Thyroid gland (tissue), 4 donors: ENCODE data around the gene SCRN3. TPM values are rescaled to one million over a fixed set of nuclear protein-coding genes. Genes with fewer than 3 reads are reported as not detected.

Source experiments
- DNase-seq, 2 donors: peaks; one replicate each; pipeline ENCODE4 v3.0.0-alpha.2; 2019
- H3K27ac ChIP-seq, 3 donors: fragments of 200-600 bp; sonication (generic); 1 replicate in 2 of 3; 2 replicates in 1 of 3; pipeline ENCODE4 v1.5.1; 2016 to 2019; ENCODE audit warnings: mild to moderate bottlenecking in 1 of 3, moderate library complexity in 1 of 3
- H3K27me3 ChIP-seq: fragments of 200-600 bp; sonication (generic); one replicate; pipeline ENCODE4 v1.5.1; 2019
- H3K36me3 ChIP-seq, 2 donors: fragments of 200-600 bp; sonication (generic); one replicate each; pipeline ENCODE4 v1.5.1; 2016 to 2019
- H3K4me1 ChIP-seq, 2 donors: fragments of 200-600 bp; sonication (generic); one replicate each; pipeline ENCODE4 v1.5.1; 2017 to 2019
- H3K4me3 ChIP-seq, 3 donors: fragments of 200-600 bp; sonication (generic); replicated peaks in 1 of 3; 1 replicate in 2 of 3; 2 replicates in 1 of 3; pipeline ENCODE4 v1.5.1; 2016; ENCODE audit warnings: mild to moderate bottlenecking in 1 of 3
- H3K9me3 ChIP-seq: fragments of 200-600 bp; sonication (generic); one replicate; pipeline ENCODE4 v1.5.1; 2017
- POLR2A ChIP-seq, 2 donors: fragments of 450-650 bp; IDR thresholded peaks; one replicate each; pipeline ENCODE4 v1.6.1; 2017; ENCODE audit warnings: antibody characterized with exemption in 2 of 2, mild to moderate bottlenecking in 2 of 2, moderate library complexity in 1 of 2
- WGBS, 2 donors: methylation state at CpG; one replicate each; pipeline ENCODE4 v1.1.5; 2017; 5-methylcytosine and 5-hydroxymethylcytosine counted together
- intact Hi-C: fragments of 100-400 bp; cut with DNase I; formaldehyde crosslinking; loops from one replicate; pipeline ENCODE4 v1.15.1; 2023
- total RNA-seq, 4 donors: library from RNA; depleted of rRNA; stranded (reverse); fragments of >200 nt; gene quantifications; one replicate each; pipeline ENCODE4 v1.2.3, GENCODE V29; 2016
- TF ChIP-seq, protein P1 (sequence below), 6 experiments: fragments of 200-600 bp in 3 of 6; fragments of 450-650 bp in 3 of 6; sonication (generic) in 3 of 6; IDR thresholded peaks; one replicate each; pipeline ENCODE4 v1.5.1; 2016 to 2019; ENCODE audit warnings: antibody characterized with exemption in 6 of 6, mild to moderate bottlenecking in 2 of 6, inconsistent platforms in 1 of 6, moderate library complexity in 1 of 6

The SCRN3 gene
- total RNA-seq, 4 donors from 2014 or later: 26.0 to 37.5 (median 32.3) TPM

DNA sequence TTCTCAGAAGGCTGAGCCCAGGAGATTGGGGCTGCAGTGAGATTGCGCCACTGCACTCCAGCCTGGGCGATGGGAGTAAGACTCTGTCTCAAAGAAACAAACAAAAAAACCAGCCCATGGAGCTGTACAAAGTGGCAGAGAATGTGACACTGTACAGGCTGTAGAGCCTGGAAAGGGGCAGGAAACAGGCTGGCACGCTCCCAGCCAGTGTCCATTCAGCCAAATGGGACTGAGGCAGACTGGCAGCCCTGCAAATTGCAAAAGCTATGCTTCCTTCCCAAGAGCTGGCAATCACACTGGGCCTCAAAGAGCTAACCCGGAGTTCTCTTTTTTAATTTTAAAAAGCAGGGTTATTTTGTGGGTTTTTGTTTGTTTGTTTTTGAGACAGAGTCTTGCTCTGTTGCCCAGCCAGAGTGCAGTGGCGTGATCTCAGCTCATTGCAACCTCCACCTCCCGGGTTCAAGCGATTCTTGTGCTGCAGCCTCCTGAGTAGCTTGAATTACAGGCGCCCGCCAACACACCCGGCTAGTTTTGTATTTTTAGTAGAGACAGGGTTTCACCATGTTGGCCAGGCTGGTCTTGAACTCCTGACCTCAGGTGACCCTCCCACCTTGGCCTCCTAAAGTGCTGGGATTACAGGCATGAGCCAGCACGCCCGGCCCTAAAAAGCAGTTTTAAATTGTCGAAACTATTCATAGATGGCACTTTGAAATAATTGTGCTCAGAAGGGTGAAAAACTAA lies 42.8 kb downstream of the SCRN3 start:
- Histone ChIP-seq H3K4me3 (no peak overlapping the region), H3K27me3 (no peaks in the 10 kb centered on the region), H3K4me1 (no peaks in the 10 kb centered on the region), H3K9me3 (no peaks in the 10 kb centered on the region), H3K36me3 (no peaks in the 10 kb centered on the region), H3K27ac (no peak overlapping the region)
- intact Hi-C loops: no loop called here
- no peak for TF ChIP-seq POLR2A (IDR thresholded peaks at IDR 0.05)
- TF ChIP-seq, protein P1, sequence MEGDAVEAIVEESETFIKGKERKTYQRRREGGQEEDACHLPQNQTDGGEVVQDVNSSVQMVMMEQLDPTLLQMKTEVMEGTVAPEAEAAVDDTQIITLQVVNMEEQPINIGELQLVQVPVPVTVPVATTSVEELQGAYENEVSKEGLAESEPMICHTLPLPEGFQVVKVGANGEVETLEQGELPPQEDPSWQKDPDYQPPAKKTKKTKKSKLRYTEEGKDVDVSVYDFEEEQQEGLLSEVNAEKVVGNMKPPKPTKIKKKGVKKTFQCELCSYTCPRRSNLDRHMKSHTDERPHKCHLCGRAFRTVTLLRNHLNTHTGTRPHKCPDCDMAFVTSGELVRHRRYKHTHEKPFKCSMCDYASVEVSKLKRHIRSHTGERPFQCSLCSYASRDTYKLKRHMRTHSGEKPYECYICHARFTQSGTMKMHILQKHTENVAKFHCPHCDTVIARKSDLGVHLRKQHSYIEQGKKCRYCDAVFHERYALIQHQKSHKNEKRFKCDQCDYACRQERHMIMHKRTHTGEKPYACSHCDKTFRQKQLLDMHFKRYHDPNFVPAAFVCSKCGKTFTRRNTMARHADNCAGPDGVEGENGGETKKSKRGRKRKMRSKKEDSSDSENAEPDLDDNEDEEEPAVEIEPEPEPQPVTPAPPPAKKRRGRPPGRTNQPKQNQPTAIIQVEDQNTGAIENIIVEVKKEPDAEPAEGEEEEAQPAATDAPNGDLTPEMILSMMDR (IDR thresholded peaks at IDR 0.05): no peak
- WGBS, 2 donors: 82 to 85% methylated on average over 13 of the region's 13 CpGs
- peak in 1 of 2 donors; percentile 3 for DNase-seq

DNA sequence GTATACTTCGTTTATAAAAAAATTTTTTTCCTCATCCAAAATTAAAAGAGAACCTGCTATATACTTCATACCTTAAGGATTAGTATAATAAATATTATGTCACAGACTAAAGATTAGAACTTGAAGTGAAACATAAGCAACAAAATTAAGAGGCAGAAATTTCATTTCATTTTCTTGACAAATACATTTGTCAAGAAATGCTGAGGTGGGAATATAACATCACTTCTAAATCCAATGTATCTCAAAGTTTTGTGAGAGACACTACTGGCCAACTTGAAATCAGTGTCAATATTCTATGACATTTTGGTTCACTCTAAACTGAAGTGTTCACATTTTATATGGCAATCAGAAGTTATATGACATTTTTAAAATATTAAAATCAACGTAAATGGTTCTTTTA lies 43.8 kb downstream of the SCRN3 start:
- intact Hi-C loops: no loop called here

DNA sequence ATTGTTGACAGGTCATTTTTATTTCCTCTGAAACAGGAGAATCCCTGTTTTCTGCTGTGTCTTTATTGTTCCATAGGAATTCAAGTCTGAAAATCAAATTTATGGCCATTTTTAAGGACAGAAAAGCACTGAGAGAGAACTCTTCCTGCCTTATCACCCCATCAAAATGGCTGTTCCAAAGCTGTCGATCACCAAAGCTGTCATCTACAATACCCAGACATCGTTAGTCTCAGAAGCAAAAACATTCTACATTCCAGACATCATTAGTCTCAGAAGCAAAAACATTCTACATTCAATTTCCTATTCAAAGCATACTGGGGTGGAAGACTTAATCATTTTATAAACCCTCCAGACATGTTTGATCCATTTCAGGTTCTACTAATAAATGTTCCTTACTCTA lies 44.4 kb downstream of the SCRN3 start:
- TF ChIP-seq POLR2A (IDR thresholded peaks at IDR 0.05): no peak
- WGBS, 2 donors: 74 to 81% methylated on average over 2 of the region's 2 CpGs
- no peaks in the 10 kb centered on the region for H3K4me1 ChIP-seq
- H3K4me3 ChIP-seq: no peak overlapping the region
- no peak overlapping the region for H3K27ac ChIP-seq
- no peaks in the 10 kb centered on the region for H3K9me3 ChIP-seq
- no peaks in the 10 kb centered on the region for H3K36me3 ChIP-seq
- no peak for DNase-seq
- intact Hi-C loops: no loop called here
- H3K27me3 ChIP-seq: no peaks in the 10 kb centered on the region

More for the DNA sequence above, 43.8 kb downstream of the SCRN3 start:
- Histone ChIP-seq H3K27ac (no peak overlapping the region), H3K9me3 (no peaks in the 10 kb centered on the region), H3K4me1 (no peaks in the 10 kb centered on the region), H3K36me3 (no peaks in the 10 kb centered on the region), H3K4me3 (no peak overlapping the region), H3K27me3 (no peaks in the 10 kb centered on the region)
- no peak for TF ChIP-seq POLR2A (IDR thresholded peaks at IDR 0.05)
- TF ChIP-seq, protein P1 (IDR thresholded peaks at IDR 0.05): no peak
- DNase-seq: no peak
- 85 to 91% methylated on average over 2 of the region's 2 CpGs for WGBS, 2 donors

DNA sequence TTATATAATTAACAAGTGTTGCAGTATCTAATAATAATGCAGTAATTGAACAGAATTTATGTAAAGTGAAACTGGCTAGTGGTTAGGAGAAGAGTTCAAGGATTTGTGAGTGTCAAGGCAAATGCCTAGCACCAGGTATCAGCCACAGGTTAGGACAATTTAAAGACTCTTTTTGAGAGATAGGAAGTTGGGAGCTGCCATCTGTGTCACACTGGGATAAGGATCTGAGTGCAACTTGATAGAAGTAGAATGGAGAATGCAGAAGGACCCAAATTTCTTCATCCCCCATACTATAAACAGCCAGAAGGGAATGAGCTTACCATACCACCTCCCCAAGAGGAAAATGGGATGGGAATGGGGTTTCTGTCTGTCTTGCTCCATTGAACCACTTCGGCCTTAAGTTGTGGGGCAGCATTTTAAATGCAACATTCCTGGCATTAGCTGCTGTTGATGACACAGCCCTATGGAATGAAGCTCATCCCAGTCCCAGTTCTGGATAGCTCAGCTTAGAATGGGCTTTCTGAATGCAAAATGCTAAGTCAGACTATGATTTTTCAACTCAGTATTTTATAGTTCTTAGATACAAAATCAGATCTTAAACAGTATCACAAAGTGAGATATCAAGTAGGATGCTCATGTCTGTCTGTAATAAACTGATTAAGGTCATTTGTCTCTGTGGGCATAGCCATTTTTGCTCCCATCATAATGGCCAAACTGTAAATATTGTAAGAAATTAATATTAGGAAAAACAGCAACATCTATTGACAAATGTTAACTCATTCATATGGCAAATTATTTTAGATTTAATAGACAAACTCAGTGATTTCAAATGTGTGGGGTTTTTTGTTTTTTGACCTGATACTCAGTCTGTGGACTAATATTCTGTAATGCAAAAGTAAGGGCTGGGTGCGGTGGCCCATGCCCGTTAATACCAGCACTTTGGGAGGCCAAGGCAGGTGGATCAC lies 47.3 kb downstream of the SCRN3 start:
- no peak overlapping the region for H3K4me3 ChIP-seq
- no peaks in the 10 kb centered on the region for H3K9me3 ChIP-seq
- H3K4me1 ChIP-seq: no peaks in the 10 kb centered on the region
- no peak overlapping the region for H3K27ac ChIP-seq
- no peak for DNase-seq
- H3K27me3 ChIP-seq: no peaks in the 10 kb centered on the region
- WGBS, 2 donors: 86 to 92% methylated on average over 3 of the region's 3 CpGs
- TF ChIP-seq POLR2A (IDR thresholded peaks at IDR 0.05): no peak
- TF ChIP-seq, protein P1 (IDR thresholded peaks at IDR 0.05): no peak
- intact Hi-C loops: no loop called here
- no peaks in the 10 kb centered on the region for H3K36me3 ChIP-seq

DNA sequence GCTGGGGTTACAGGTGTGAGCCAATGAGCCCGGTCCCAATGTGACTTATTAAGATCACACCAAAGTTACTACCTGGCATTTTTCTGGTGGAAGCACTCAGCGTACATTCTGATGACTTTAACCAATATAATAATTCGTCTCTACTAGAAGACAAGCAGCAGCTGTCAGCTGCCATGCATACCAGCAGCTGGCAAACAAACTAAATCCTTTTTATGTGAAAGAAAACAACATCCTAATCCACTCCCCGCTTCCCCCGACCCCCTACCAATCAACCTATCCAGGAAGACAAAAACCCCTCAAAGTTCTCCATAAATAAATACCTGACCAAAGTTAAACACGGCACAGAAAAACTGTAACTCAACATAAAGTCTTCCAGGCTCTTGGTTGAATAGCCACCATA lies 49.2 kb downstream of the SCRN3 start:
- H3K4me3 ChIP-seq: no peak overlapping the region
- intact Hi-C loops: no loop called here
- no peaks in the 10 kb centered on the region for H3K9me3 ChIP-seq
- 67 to 73% methylated on average over 6 of the region's 6 CpGs for WGBS, 2 donors
- DNase-seq: no peak
- H3K4me1 ChIP-seq: no peaks in the 10 kb centered on the region
- no peaks in the 10 kb centered on the region for H3K36me3 ChIP-seq
- H3K27me3 ChIP-seq: no peaks in the 10 kb centered on the region
- TF ChIP-seq POLR2A (IDR thresholded peaks at IDR 0.05): no peak
- TF ChIP-seq, protein P1 (IDR thresholded peaks at IDR 0.05): no peak
- H3K27ac ChIP-seq: no peak overlapping the region
